Esophagus squamous epithelium (tissue), 5 donors: ENCODE results near the gene TMEM135. TPM values are rescaled to one million over a fixed set of nuclear protein-coding genes. Genes with fewer than 3 reads are reported as not detected.

Source experiments
- DNase-seq: peaks from one replicate; lab custom pipeline; 2025; lab: John Stamatoyannopoulos, UW
- H3K27ac ChIP-seq, 4 donors: fragments of 200-600 bp; sonication (generic); one replicate each; pipeline ENCODE4 v1.5.1; 2016 to 2019; ENCODE audit warnings: mild to moderate bottlenecking in 1 of 4
- H3K27me3 ChIP-seq, 4 donors: fragments of 200-600 bp; sonication (generic); 1 replicate in 3 of 4; 2 replicates in 1 of 4; pipeline versions ENCODE4 v1.5.1 to v1.6.0; 2017 to 2021; ENCODE audit warnings: antibody characterized with exemption in 1 of 4
- H3K36me3 ChIP-seq, 3 donors: fragments of 200-600 bp; sonication (generic); one replicate each; pipeline ENCODE4 v1.5.1; 2016 to 2019
- H3K4me1 ChIP-seq, 3 donors: fragments of 200-600 bp; sonication (generic); one replicate each; pipeline ENCODE4 v1.5.1; 2017 to 2019
- H3K4me3 ChIP-seq, 4 donors: fragments of 200-600 bp; sonication (generic); 1 replicate in 3 of 4; 2 replicates in 1 of 4; pipeline ENCODE4 v1.5.1; 2016 to 2019; ENCODE audit warnings: mild to moderate bottlenecking in 2 of 4, moderate library complexity in 1 of 4
- H3K9me3 ChIP-seq, 3 donors: fragments of 200-600 bp; sonication (generic); one replicate each; pipeline ENCODE4 v1.5.1; 2016 to 2019
- POLR2A ChIP-seq, 4 donors: fragments of 450-650 bp; IDR thresholded peaks; one replicate each; pipeline ENCODE4 v1.6.1; 2017; ENCODE audit warnings: antibody characterized with exemption in 4 of 4, mild to moderate bottlenecking in 4 of 4, moderate library complexity in 3 of 4
- WGBS, 2 donors: methylation state at CpG; one replicate each; pipeline ENCODE4 v1.1.5; 2018; 5-methylcytosine and 5-hydroxymethylcytosine counted together
- intact Hi-C: fragments of 100-400 bp; cut with DNase I; formaldehyde crosslinking; loops from one replicate; pipeline ENCODE4 v1.15.0; 2022
- total RNA-seq, 4 donors: library from RNA; depleted of rRNA; stranded (reverse); fragments of >200 nt; gene quantifications; one replicate each; pipeline ENCODE4 v1.1.0, GENCODE V29; 2016
- TF ChIP-seq, protein P1 (sequence below), 6 experiments: fragments of 450-650 bp in 4 of 6; fragments of 200-600 bp in 2 of 6; sonication (generic) in 2 of 6; IDR thresholded peaks; one replicate each; pipeline ENCODE4 v1.5.1; 2016 to 2019; ENCODE audit warnings: antibody characterized with exemption in 6 of 6, mild to moderate bottlenecking in 4 of 6, moderate library complexity in 4 of 6
- donor health status: DM: yes; HTN: yes; CAD: no.

Gene TMEM135
- total RNA-seq, 4 donors from 2014 or later: 4.5 to 12.0 (median 9.8) TPM

GRCh38 chr11:87295237-87295636 is 257.5 kb downstream of the TMEM135 start:
- no peaks in the 10 kb centered on the region for H3K9me3 ChIP-seq
- no peak for DNase-seq
- 80 to 100% methylated on average over 1 of the region's 1 CpG for WGBS, 2 donors
- H3K27me3 ChIP-seq: no peaks in the 10 kb centered on the region
- H3K36me3 ChIP-seq: no peaks in the 10 kb centered on the region
- H3K4me1 ChIP-seq: no peaks in the 10 kb centered on the region
- TF ChIP-seq, protein P1, sequence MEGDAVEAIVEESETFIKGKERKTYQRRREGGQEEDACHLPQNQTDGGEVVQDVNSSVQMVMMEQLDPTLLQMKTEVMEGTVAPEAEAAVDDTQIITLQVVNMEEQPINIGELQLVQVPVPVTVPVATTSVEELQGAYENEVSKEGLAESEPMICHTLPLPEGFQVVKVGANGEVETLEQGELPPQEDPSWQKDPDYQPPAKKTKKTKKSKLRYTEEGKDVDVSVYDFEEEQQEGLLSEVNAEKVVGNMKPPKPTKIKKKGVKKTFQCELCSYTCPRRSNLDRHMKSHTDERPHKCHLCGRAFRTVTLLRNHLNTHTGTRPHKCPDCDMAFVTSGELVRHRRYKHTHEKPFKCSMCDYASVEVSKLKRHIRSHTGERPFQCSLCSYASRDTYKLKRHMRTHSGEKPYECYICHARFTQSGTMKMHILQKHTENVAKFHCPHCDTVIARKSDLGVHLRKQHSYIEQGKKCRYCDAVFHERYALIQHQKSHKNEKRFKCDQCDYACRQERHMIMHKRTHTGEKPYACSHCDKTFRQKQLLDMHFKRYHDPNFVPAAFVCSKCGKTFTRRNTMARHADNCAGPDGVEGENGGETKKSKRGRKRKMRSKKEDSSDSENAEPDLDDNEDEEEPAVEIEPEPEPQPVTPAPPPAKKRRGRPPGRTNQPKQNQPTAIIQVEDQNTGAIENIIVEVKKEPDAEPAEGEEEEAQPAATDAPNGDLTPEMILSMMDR (IDR thresholded peaks at IDR 0.05): no peak
- no peak for TF ChIP-seq POLR2A (IDR thresholded peaks at IDR 0.05)
- H3K27ac ChIP-seq: no peak overlapping the region
- intact Hi-C loops: loop anchor here (10.0 kb wide), 1 partner anchor 430 kb away; no protein-coding TSS in a partner anchor
- H3K4me3 ChIP-seq: no peak overlapping the region

DNA sequence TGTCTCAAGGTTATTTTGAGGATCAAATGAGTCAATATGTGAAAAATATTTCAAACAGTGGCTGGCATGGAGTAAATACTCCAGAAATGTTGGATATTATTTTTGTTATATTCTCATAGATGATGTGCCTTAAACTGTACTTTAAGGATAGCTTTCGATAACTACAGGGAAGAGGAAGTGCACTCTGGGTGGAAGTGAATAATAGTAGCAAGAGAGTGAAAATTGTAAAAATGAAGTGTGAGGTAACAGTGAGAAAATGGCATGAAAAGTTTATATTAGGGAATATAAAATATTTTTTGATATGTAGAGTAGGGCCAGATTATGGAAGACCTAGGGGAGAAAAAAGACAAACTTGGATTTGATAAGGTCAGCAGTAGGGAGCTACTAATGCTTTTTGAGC is 258.9 kb downstream of the TMEM135 start:
- intact Hi-C loops: loop anchor here (10.0 kb wide), 1 partner anchor 432 kb away; no protein-coding TSS in a partner anchor
- no peaks in the 10 kb centered on the region for H3K4me1 ChIP-seq
- DNase-seq: no peak
- H3K36me3 ChIP-seq: no peaks in the 10 kb centered on the region
- TF ChIP-seq, protein P1 (IDR thresholded peaks at IDR 0.05): no peak
- no peak for TF ChIP-seq POLR2A (IDR thresholded peaks at IDR 0.05)
- no peaks in the 10 kb centered on the region for H3K9me3 ChIP-seq
- H3K27me3 ChIP-seq: no peaks in the 10 kb centered on the region
- no peak overlapping the region for H3K27ac ChIP-seq
- no peak overlapping the region for H3K4me3 ChIP-seq
- WGBS, 2 donors: 74 to 92% methylated on average over 1 of the region's 1 CpG

DNA sequence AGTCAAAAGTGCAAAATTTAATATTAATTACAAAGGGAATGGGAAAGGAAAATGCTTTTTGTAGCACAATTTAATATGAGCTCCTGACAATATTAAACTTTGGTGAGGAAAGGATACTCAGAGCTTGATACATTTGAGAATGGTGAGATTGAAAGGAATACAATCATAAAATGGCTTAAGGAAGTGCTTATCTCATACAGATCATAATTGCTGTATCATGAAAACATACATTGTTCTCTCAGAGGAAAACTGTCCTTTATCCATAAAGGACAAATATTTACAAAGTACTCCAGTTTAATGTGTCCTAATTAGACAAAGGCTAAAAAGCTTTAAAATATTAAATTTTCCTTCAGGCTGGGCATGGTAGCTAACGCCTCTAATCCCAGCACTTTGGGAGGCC is 260.4 kb downstream of the TMEM135 start:
- 67 to 91% methylated on average over 1 of the region's 1 CpG for WGBS, 2 donors
- intact Hi-C loops: loop anchor here (10.0 kb wide), 1 partner anchor 433 kb away; no protein-coding TSS in a partner anchor
- DNase-seq: no peak
- TF ChIP-seq POLR2A (IDR thresholded peaks at IDR 0.05): no peak
- TF ChIP-seq, protein P1 (IDR thresholded peaks at IDR 0.05): no peak
- H3K9me3 ChIP-seq: no peaks in the 10 kb centered on the region
- no peak overlapping the region for H3K27ac ChIP-seq
- no peaks in the 10 kb centered on the region for H3K4me1 ChIP-seq
- no peaks in the 10 kb centered on the region for H3K27me3 ChIP-seq
- no peak overlapping the region for H3K4me3 ChIP-seq
- H3K36me3 ChIP-seq: no peaks in the 10 kb centered on the region

DNA sequence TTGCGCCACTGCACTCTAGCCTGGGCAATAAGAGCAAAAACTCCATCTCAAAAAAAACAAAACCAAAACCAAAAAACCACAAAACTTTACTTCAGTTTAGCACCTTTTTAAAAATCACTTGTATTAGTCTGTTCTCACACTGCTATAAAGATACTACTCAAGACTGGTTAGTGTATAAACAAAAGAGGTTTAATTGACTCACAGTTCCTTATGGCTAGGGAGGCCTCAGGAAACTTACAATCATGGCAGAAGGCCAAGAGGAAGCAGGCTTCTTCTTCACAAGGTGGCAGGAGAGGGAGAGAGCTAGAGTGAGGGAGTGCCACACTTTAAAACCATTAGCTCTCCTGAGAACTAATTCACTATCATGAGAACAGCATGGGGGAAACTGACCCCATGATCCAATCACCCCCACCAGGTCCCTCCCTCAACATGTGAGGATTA is 261.3 kb downstream of the TMEM135 start:
- no peaks in the 10 kb centered on the region for H3K9me3 ChIP-seq
- no peaks in the 10 kb centered on the region for H3K4me1 ChIP-seq
- TF ChIP-seq, protein P1 (IDR thresholded peaks at IDR 0.05): no peak
- no peak for TF ChIP-seq POLR2A (IDR thresholded peaks at IDR 0.05)
- no peaks in the 10 kb centered on the region for H3K27me3 ChIP-seq
- intact Hi-C loops: loop anchor here (10.0 kb wide), 1 partner anchor 434 kb away; no protein-coding TSS in a partner anchor
- H3K27ac ChIP-seq: no peak overlapping the region
- WGBS, 2 donors: 100% methylated on average over 1 of the region's 1 CpG
- DNase-seq: no peak
- no peak overlapping the region for H3K4me3 ChIP-seq
- no peaks in the 10 kb centered on the region for H3K36me3 ChIP-seq

- H3K27me3 ChIP-seq: no peaks in the 10 kb centered on the region
- no peak overlapping the region for H3K27ac ChIP-seq
- 75 to 77% methylated on average over 3 of the region's 3 CpGs for WGBS, 2 donors
- TF ChIP-seq, protein P1 (IDR thresholded peaks at IDR 0.05): no peak
- no peak for TF ChIP-seq POLR2A (IDR thresholded peaks at IDR 0.05)
- H3K36me3 ChIP-seq: no peaks in the 10 kb centered on the region
- no peak for DNase-seq
- H3K4me1 ChIP-seq: no peaks in the 10 kb centered on the region
- intact Hi-C loops: no loop called here
- no peak overlapping the region for H3K4me3 ChIP-seq
- H3K9me3 ChIP-seq: no peaks in the 10 kb centered on the region
These were observed 263.1 kb downstream of the TMEM135 start for GRCh38 chr11:87300640-87301380.
